Lung (tissue), 16 donors: ENCODE results near the gene APOBEC2. TPM values are rescaled to one million over a fixed set of nuclear protein-coding genes. Genes with fewer than 3 reads are reported as not detected.
A peak's percentile ranks its signal among the peaks of the same experiment; 100 is the strongest.
"Not testable (repeated sequence)": the region's sequence is repeated elsewhere in the genome, so short reads cannot be mapped to it uniquely, and the experiment has no call there.

Experiments used
- ATAC-seq: fragments of 200-7000 bp; cut with Tn5 transposase; one replicate; pipeline ENCODE4 v1.9.1; 2020; ENCODE audit warnings: moderate number of reproducible peaks; ENCODE audit not compliant: insufficient read depth, low FRiP score
- DNase-seq, 3 donors: peaks; one replicate each; pipeline ENCODE4 v3.0.0-alpha.2; 2013 to 2017
- H3K27ac ChIP-seq, 2 donors: one replicate each; pipeline ENCODE4 v1.5.1; 2013; ENCODE audit warnings: mild to moderate bottlenecking in 2 of 2, moderate library complexity in 2 of 2, control low read depth in 1 of 2, inconsistent platforms in 1 of 2, low read depth in 1 of 2, low read length in 1 of 2
- H3K27me3 ChIP-seq, 3 donors: one replicate each; pipeline ENCODE4 v1.5.1; 2013; ENCODE audit warnings: low read length in 2 of 3; ENCODE audit not compliant: control insufficient read depth in 3 of 3, insufficient read depth in 3 of 3
- H3K36me3 ChIP-seq, 4 donors: one replicate each; pipeline ENCODE4 v1.5.1; 2013; ENCODE audit warnings: low read length in 4 of 4, mild to moderate bottlenecking in 1 of 4, moderate library complexity in 1 of 4; ENCODE audit not compliant: control insufficient read depth in 4 of 4, insufficient read depth in 4 of 4
- H3K4me1 ChIP-seq, 5 donors: one replicate each; pipeline ENCODE4 v1.5.1; 2013; ENCODE audit warnings: low read length in 5 of 5, mild to moderate bottlenecking in 2 of 5, moderate library complexity in 1 of 5; ENCODE audit not compliant: control insufficient read depth in 5 of 5, insufficient read depth in 5 of 5
- H3K4me3 ChIP-seq: one replicate; pipeline ENCODE4 v1.5.1; 2013; ENCODE audit warnings: mild to moderate bottlenecking, control low read depth, moderate library complexity
- H3K9ac ChIP-seq, 2 donors: one replicate each; pipeline ENCODE4 v1.5.1; 2013; ENCODE audit warnings: low read length in 2 of 2, control low read depth in 1 of 2; ENCODE audit not compliant: insufficient read depth in 1 of 2
- H3K9me3 ChIP-seq, 4 donors: one replicate each; pipeline ENCODE4 v1.5.1; 2013; ENCODE audit warnings: low read length in 3 of 4, mild to moderate bottlenecking in 1 of 4, moderate library complexity in 1 of 4; ENCODE audit not compliant: control insufficient read depth in 4 of 4, insufficient read depth in 3 of 4
- CTCF ChIP-seq: IDR thresholded peaks from 2 replicates; pipeline ENCODE4 v1.5.1; 2012; ENCODE audit warnings: mild to moderate bottlenecking; ENCODE audit errors: control extremely low read depth, extremely low read depth
- WGBS, 2 donors: extraction: QIAGEN DNeasy Blood & Tissue Kit; methylation state at CpG; one replicate each; pipeline ENCODE4 v1.1.7; 2013; 5-methylcytosine and 5-hydroxymethylcytosine counted together
- long read RNA-seq, 5 donors: transcript quantifications; one replicate each; lab custom pipeline, GENCODE V29; 2026
- polyA plus RNA-seq, 2 donors: library from polyadenylated mRNA; stranded (reverse); fragments of 200-250 nt; gene quantifications; one replicate each; pipeline ENCODE4 v1.2.1, GENCODE V29; 2013
- total RNA-seq, 2 donors: library from RNA; depleted of rRNA in 1 of 2; stranded (reverse); fragments of >200 nt in 1 of 2; gene quantifications; one replicate each; pipeline ENCODE4 v1.2.1, GENCODE V29; 2014 to 2021
- donor health status: control.
- donor health status: control.
- donor health status: Bipolar disorder and iron deficiency.
- donor health status: healthy.
- donor health status: DM: yes; HTN: yes; CAD: no.

APOBEC2 gene
- total RNA-seq (under 1 TPM; 0.34 to 0.51 TPM), polyA plus RNA-seq (under 1 TPM; 0.10 to 0.40 TPM)
- long read RNA-seq, donor 1, partial matches to known transcripts, result 0 of 1 reads
- long read RNA-seq, donor 1, other reads (novel, unspliced or antisense), result 0 of 1 reads
- long read RNA-seq, donor 2, result 0 reads
- long read RNA-seq, donor 3, result 0 reads
- long read RNA-seq, donor 4, result 0 reads
- long read RNA-seq, donor 5, result 0 reads

- H3K27ac ChIP-seq, result peak within 1 kb of the TSS in 1 of 2 donors; percentile 82
- H3K9me3 ChIP-seq, result no peaks in the 10 kb centered on the region
- H3K36me3 ChIP-seq, result no peaks in the 10 kb centered on the region
- DNase-seq, result peak in 2 of 3 donors; percentile 29 to 53
- TF ChIP-seq CTCF, result no peak
- no peak within 1 kb of the TSS for H3K9ac ChIP-seq
- no peak within 1 kb of the TSS for H3K4me3 ChIP-seq
- 78 to 84% methylated on average over 5 of the region's 5 CpGs for WGBS, 2 donors
- peaks cover 0 to 8% (median 0%) of the 10 kb centered on the region in 5 donors for H3K4me1 ChIP-seq
- H3K27me3 ChIP-seq, result no peaks in the 10 kb centered on the region
- ATAC-seq, result no peak
Measured at GRCh38 chr6:41053041-41053440, at the start of gene APOBEC2. Gene APOBEC2 (plus strand): TSS chr6:41053202. CDS start chr6:41053348, 146 bp downstream.

- peak; percentile 30 to 57 (median 38) for DNase-seq
- not testable (repeated sequence) for H3K27ac ChIP-seq, ATAC-seq, H3K36me3 ChIP-seq, H3K4me3 ChIP-seq, H3K9me3 ChIP-seq, H3K27me3 ChIP-seq, H3K9ac ChIP-seq, H3K4me1 ChIP-seq
- TF ChIP-seq CTCF, result peak; percentile 60
- WGBS, 2 donors, result 9 to 11% methylated on average over 7 of the region's 7 CpGs
Measured at GRCh38 chr6:41006217-41006616, 46.8 kb upstream of the APOBEC2 start.

GRCh38 chr6:41006980-41007379 lies 46.0 kb upstream of the APOBEC2 start:
- not testable (repeated sequence) for H3K9me3 ChIP-seq, ATAC-seq, H3K27ac ChIP-seq

GRCh38 chr6:41008011-41008410 lies 45.0 kb upstream of the APOBEC2 start:
- DNase-seq (no peak), ATAC-seq (no peak)
- H3K27ac ChIP-seq, result no peak overlapping the region
- no peak overlapping the region for H3K4me3 ChIP-seq
- H3K4me1 ChIP-seq, result no peaks in the 10 kb centered on the region
- no peak overlapping the region for H3K9ac ChIP-seq
- H3K27me3 ChIP-seq, result no peaks in the 10 kb centered on the region
- no peaks in the 10 kb centered on the region for H3K9me3 ChIP-seq
- 90 to 100% methylated on average over 3 of the region's 3 CpGs for WGBS, 2 donors
- TF ChIP-seq CTCF, result no peak
- H3K36me3 ChIP-seq, result no peaks in the 10 kb centered on the region

More at GRCh38 chr6:41006980-41007379, 46.0 kb upstream of the APOBEC2 start:
- H3K9ac ChIP-seq, H3K4me1 ChIP-seq, DNase-seq, H3K27me3 ChIP-seq, H3K36me3 ChIP-seq, H3K4me3 ChIP-seq: not testable (repeated sequence)
- 92 to 93% methylated on average over 4 of the region's 4 CpGs for WGBS, 2 donors
